OCI-LY3 (cell line): ENCODE data around the gene RGMA.

Source experiments
- H2AFZ ChIP-seq: fragments of 200-600, 300-600 bp; shearing (Covaris generic); 2 replicates; pipeline ENCODE4 v1.6.0; 2014; ENCODE audit warnings: antibody characterized with exemption, low read depth, low read length
- H3K27ac ChIP-seq: fragments of 200-600, 300-600 bp; sonication (generic); 2 replicates; pipeline ENCODE4 v1.5.1; 2014; ENCODE audit warnings: mild to moderate bottlenecking, low read length, moderate library complexity, mixed read lengths
- H3K27me3 ChIP-seq: fragments of 200-600, 300-600 bp; sonication (generic); 2 replicates; pipeline ENCODE4 v1.6.1; 2014; ENCODE audit warnings: low read depth, low read length, mixed read lengths
- H3K36me3 ChIP-seq: fragments of 200-600, 300-600 bp; sonication (generic); replicated peaks from 2 replicates; pipeline ENCODE3; 2014; ENCODE audit warnings: low read depth, low read length, mixed read lengths
- H3K4me1 ChIP-seq: fragments of 300-600, 200-600 bp; sonication (generic); 2 replicates; pipeline ENCODE4 v1.6.1; 2014; ENCODE audit warnings: low read length, mixed read lengths
- H3K4me2 ChIP-seq: fragments of 200-600, 300-600 bp; sonication (generic); 2 replicates; pipeline ENCODE4 v1.6.1; 2014; ENCODE audit warnings: low read length, mixed read lengths
- H3K4me3 ChIP-seq: fragments of 300-600, 200-600 bp; sonication (generic); 2 replicates; pipeline ENCODE4 v1.5.1; 2014; ENCODE audit warnings: antibody characterized with exemption, mild to moderate bottlenecking, low read length, moderate library complexity
- H3K79me2 ChIP-seq: fragments of 300-600, 200-600 bp; shearing (Covaris generic); 2 replicates; pipeline ENCODE4 v1.6.1; 2014; ENCODE audit warnings: mild to moderate bottlenecking, low read length, mixed read lengths
- H3K9ac ChIP-seq: fragments of 300-600, 200-600 bp; shearing (Covaris generic); 2 replicates; pipeline ENCODE4 v1.6.0; 2014; ENCODE audit warnings: mild to moderate bottlenecking, low read length, moderate library complexity
- H3K9me3 ChIP-seq: fragments of 200-600, 300-600 bp; shearing (Covaris generic); 2 replicates; pipeline ENCODE4 v1.6.1; 2014; ENCODE audit warnings: low read length, mixed read lengths; ENCODE audit not compliant: insufficient read depth
- H4K20me1 ChIP-seq: fragments of 200-600, 300-600 bp; sonication (generic); 2 replicates; pipeline ENCODE4 v1.6.1; 2016; ENCODE audit warnings: low read length, mixed read lengths; ENCODE audit not compliant: insufficient read depth
- CTCF ChIP-seq: fragments of 200-600, 300-600 bp; sonication (generic); IDR thresholded peaks from 2 replicates; pipeline ENCODE4 v1.5.1; 2014; ENCODE audit warnings: antibody characterized with exemption, low read length, low read depth
- EZH2phosphoT487 ChIP-seq: fragments of 200-600 bp; shearing (Covaris generic); IDR thresholded peaks from 2 replicates; pipeline ENCODE4 v1.6.1; 2018; ENCODE audit warnings: antibody characterized with exemption, mixed run types, low read depth

The RGMA gene

GRCh38 chr15:93019971-93020370 lies 69.0 kb downstream of the RGMA start:
- Histone ChIP-seq H3K4me3 (no peak overlapping the region), H3K4me2 (no peak overlapping the region), H3K9me3 (no peaks in the 10 kb centered on the region), H3K27me3 (no peaks in the 10 kb centered on the region), H3K79me2 (peaks cover 27% of the 10 kb centered on the region), H2AFZ (no peak overlapping the region), H4K20me1 (peaks cover 44% of the 10 kb centered on the region), H3K36me3 (peaks cover 90% of the 10 kb centered on the region), H3K9ac (no peak overlapping the region), H3K4me1 (no peaks in the 10 kb centered on the region), H3K27ac (no peak overlapping the region)
- no peak for TF ChIP-seq CTCF

GRCh38 chr15:93019090-93019489 lies 69.9 kb downstream of the RGMA start:
- H3K4me3 ChIP-seq = no peak overlapping the region
- no peak overlapping the region for H2AFZ ChIP-seq
- H3K4me1 ChIP-seq = no peaks in the 10 kb centered on the region
- H3K27ac ChIP-seq = no peak overlapping the region
- H3K79me2 ChIP-seq = peaks cover 27% of the 10 kb centered on the region
- peaks cover 90% of the 10 kb centered on the region for H3K36me3 ChIP-seq
- no peak overlapping the region for H3K4me2 ChIP-seq
- H3K9ac ChIP-seq = no peak overlapping the region
- TF ChIP-seq EZH2phosphoT487 (no peak), CTCF (no peak)
- H3K27me3 ChIP-seq = no peaks in the 10 kb centered on the region
- H3K9me3 ChIP-seq = no peaks in the 10 kb centered on the region
- H4K20me1 ChIP-seq = peaks cover 39% of the 10 kb centered on the region

- Histone ChIP-seq H3K9ac (no peak overlapping the region), H4K20me1 (peaks cover 34% of the 10 kb centered on the region), H3K4me2 (no peak overlapping the region), H3K4me1 (no peaks in the 10 kb centered on the region), H3K79me2 (peaks cover 27% of the 10 kb centered on the region), H2AFZ (no peak overlapping the region), H3K27me3 (no peaks in the 10 kb centered on the region), H3K27ac (no peak overlapping the region), H3K9me3 (no peaks in the 10 kb centered on the region), H3K36me3 (peaks cover 88% of the 10 kb centered on the region), H3K4me3 (no peak overlapping the region)
- TF ChIP-seq EZH2phosphoT487 = no peak
Measured at GRCh38 chr15:93018574-93018973, 70.4 kb downstream of the RGMA start.

GRCh38 chr15:93017526-93017925 lies 71.5 kb downstream of the RGMA start:
- Histone ChIP-seq H3K27ac (no peak overlapping the region), H2AFZ (no peak overlapping the region), H3K4me1 (no peaks in the 10 kb centered on the region), H3K36me3 (peaks cover 88% of the 10 kb centered on the region), H3K79me2 (peaks cover 21% of the 10 kb centered on the region), H4K20me1 (peaks cover 23% of the 10 kb centered on the region), H3K9me3 (no peaks in the 10 kb centered on the region), H3K27me3 (no peaks in the 10 kb centered on the region), H3K9ac (no peak overlapping the region), H3K4me2 (no peak overlapping the region), H3K4me3 (no peak overlapping the region)
- TF ChIP-seq EZH2phosphoT487 (no peak), CTCF (no peak)

GRCh38 chr15:93012786-93013185 lies 76.2 kb downstream of the RGMA start:
- peaks cover 87% of the 10 kb centered on the region for H3K36me3 ChIP-seq
- H4K20me1 ChIP-seq = no peaks in the 10 kb centered on the region
- H3K4me2 ChIP-seq = no peak overlapping the region
- H3K79me2 ChIP-seq = peaks cover 4% of the 10 kb centered on the region; the same call in 1 of the 2 replicates
- H3K9me3 ChIP-seq = no peaks in the 10 kb centered on the region
- no peak overlapping the region for H3K27ac ChIP-seq
- no peak overlapping the region for H3K9ac ChIP-seq
- H3K27me3 ChIP-seq = no peaks in the 10 kb centered on the region
- H3K4me3 ChIP-seq = no peak overlapping the region
- H3K4me1 ChIP-seq = no peaks in the 10 kb centered on the region
- TF ChIP-seq EZH2phosphoT487 (no peak), CTCF (no peak)
- no peak overlapping the region for H2AFZ ChIP-seq
